ENCODE results near the gene TEX26.

The TEX26 gene

DNA sequence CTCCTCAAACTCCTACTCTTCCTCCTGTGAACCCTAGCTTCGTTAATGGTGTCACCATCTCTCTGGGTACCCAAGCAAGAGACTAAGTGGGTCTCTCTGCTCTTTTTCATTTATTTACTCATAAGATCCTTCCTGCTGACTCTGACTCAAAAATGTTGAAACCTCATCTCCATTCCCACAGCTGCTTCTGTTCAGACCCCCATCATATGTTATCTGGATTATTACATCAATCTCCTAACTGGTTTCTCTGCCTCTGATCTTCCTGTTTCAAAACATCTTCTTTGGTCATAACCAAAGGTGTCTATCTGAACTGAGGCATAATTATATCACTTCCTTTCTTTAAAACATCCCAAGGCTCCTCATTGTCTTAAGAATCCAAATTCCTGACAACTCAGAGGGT is 28.4 kb upstream of the TEX26 start:
- TF ChIP-seq, protein P1, sequence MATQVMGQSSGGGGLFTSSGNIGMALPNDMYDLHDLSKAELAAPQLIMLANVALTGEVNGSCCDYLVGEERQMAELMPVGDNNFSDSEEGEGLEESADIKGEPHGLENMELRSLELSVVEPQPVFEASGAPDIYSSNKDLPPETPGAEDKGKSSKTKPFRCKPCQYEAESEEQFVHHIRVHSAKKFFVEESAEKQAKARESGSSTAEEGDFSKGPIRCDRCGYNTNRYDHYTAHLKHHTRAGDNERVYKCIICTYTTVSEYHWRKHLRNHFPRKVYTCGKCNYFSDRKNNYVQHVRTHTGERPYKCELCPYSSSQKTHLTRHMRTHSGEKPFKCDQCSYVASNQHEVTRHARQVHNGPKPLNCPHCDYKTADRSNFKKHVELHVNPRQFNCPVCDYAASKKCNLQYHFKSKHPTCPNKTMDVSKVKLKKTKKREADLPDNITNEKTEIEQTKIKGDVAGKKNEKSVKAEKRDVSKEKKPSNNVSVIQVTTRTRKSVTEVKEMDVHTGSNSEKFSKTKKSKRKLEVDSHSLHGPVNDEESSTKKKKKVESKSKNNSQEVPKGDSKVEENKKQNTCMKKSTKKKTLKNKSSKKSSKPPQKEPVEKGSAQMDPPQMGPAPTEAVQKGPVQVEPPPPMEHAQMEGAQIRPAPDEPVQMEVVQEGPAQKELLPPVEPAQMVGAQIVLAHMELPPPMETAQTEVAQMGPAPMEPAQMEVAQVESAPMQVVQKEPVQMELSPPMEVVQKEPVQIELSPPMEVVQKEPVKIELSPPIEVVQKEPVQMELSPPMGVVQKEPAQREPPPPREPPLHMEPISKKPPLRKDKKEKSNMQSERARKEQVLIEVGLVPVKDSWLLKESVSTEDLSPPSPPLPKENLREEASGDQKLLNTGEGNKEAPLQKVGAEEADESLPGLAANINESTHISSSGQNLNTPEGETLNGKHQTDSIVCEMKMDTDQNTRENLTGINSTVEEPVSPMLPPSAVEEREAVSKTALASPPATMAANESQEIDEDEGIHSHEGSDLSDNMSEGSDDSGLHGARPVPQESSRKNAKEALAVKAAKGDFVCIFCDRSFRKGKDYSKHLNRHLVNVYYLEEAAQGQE (IDR thresholded peaks at IDR 0.05; ENCODE audit: low read depth), result no peak
- TF ChIP-seq USF1 (IDR thresholded peaks at IDR 0.05), result no peak
- TF ChIP-seq EGR1 (IDR thresholded peaks at IDR 0.05), result no peak
- no peak for TF ChIP-seq ZBTB7A (IDR thresholded peaks at IDR 0.05; ENCODE audit: low read depth)
- no peak for TF ChIP-seq TEAD4 (IDR thresholded peaks at IDR 0.05)
- no peak for TF ChIP-seq EP300 (IDR thresholded peaks at IDR 0.05; ENCODE audit: borderline replicate concordance)
- TF ChIP-seq CREB1 (IDR thresholded peaks at IDR 0.05; ENCODE audit: low read depth), result no peak
- no peak for TF ChIP-seq FOXM1 (IDR thresholded peaks at IDR 0.05; ENCODE audit: borderline replicate concordance, low read depth)
- no peak for TF ChIP-seq TCF12 (IDR thresholded peaks at IDR 0.05; ENCODE audit: low read depth)
- no peak for TF ChIP-seq NFIC (IDR thresholded peaks at IDR 0.05)
- no peak for TF ChIP-seq YY1 (IDR thresholded peaks at IDR 0.05; ENCODE audit: low read depth)

- TF ChIP-seq CREB1 (IDR thresholded peaks at IDR 0.05; ENCODE audit: low read depth), result no peak
- no peak for TF ChIP-seq RAD21 (IDR thresholded peaks at IDR 0.05; ENCODE audit: low read depth)
- TF ChIP-seq FOXM1 (IDR thresholded peaks at IDR 0.05; ENCODE audit: borderline replicate concordance, low read depth), result no peak
- TF ChIP-seq ZBTB7A (IDR thresholded peaks at IDR 0.05; ENCODE audit: low read depth), result no peak
- TF ChIP-seq, protein P2, sequence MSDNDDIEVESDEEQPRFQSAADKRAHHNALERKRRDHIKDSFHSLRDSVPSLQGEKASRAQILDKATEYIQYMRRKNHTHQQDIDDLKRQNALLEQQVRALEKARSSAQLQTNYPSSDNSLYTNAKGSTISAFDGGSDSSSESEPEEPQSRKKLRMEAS (IDR thresholded peaks at IDR 0.05), result no peak
- TF ChIP-seq TAF1 (IDR thresholded peaks at IDR 0.05; ENCODE audit: low read depth), result no peak
- no peak for TF ChIP-seq TEAD4 (IDR thresholded peaks at IDR 0.05)
- no peak for TF ChIP-seq TCF12 (IDR thresholded peaks at IDR 0.05; ENCODE audit: low read depth)
- TF ChIP-seq NFIC (IDR thresholded peaks at IDR 0.05), result no peak
- TF ChIP-seq EGR1 (IDR thresholded peaks at IDR 0.05), result no peak
- TF ChIP-seq USF1 (IDR thresholded peaks at IDR 0.05), result no peak
- no peak for TF ChIP-seq EP300 (IDR thresholded peaks at IDR 0.05; ENCODE audit: borderline replicate concordance)
- TF ChIP-seq, protein P1 (IDR thresholded peaks at IDR 0.05; ENCODE audit: low read depth), result no peak
- no peak for TF ChIP-seq YY1 (IDR thresholded peaks at IDR 0.05; ENCODE audit: low read depth)
- TF ChIP-seq CEBPB (IDR thresholded peaks at IDR 0.05), result no peak
Observed at GRCh38 chr13:30905932-30906383, 26.5 kb upstream of the TEX26 start, which contains the start of gene MEDAG. MEDAG (plus strand) TSS chr13:30906271; CDS start chr13:30906516, 245 bp downstream.

DNA sequence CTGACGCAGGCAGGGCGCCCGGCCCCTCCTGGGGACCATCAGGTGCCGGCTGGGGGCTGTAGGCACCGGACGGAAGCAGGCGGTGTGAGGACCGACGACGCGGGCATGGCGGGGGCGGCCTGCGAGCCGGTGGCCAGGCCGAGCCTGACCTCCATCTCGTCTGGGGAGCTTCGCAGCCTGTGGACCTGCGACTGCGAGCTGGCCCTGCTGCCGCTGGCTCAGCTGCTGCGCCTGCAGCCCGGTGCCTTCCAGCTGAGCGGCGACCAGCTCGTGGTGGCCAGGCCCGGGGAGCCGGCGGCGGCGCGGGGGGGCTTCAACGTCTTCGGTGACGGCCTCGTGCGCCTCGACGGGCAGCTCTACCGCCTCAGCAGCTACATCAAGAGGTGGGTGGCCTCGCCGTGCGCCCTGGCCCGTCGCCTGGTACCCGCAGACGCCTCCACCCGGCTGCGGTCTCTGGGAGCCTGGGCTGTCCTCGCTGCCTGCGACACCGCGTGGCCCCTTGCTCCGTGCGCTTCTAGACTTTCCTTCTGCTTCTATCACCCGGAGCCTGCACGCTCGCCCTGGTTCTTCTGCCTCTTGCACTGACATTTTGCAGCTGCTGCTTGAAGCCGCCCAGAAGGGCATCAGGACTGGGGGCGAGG is 25.9 kb upstream of the TEX26 start:
- TF ChIP-seq TAF1 (IDR thresholded peaks at IDR 0.05; ENCODE audit: low read depth) (no peak), EP300 (IDR thresholded peaks at IDR 0.05; ENCODE audit: borderline replicate concordance) (no peak), USF1 (IDR thresholded peaks at IDR 0.05) (no peak), NFIC (IDR thresholded peaks at IDR 0.05) (no peak), EGR1 (IDR thresholded peaks at IDR 0.05) (no peak), FOXM1 (IDR thresholded peaks at IDR 0.05; ENCODE audit: borderline replicate concordance, low read depth) (no peak), CREB1 (IDR thresholded peaks at IDR 0.05; ENCODE audit: low read depth) (no peak)

DNA sequence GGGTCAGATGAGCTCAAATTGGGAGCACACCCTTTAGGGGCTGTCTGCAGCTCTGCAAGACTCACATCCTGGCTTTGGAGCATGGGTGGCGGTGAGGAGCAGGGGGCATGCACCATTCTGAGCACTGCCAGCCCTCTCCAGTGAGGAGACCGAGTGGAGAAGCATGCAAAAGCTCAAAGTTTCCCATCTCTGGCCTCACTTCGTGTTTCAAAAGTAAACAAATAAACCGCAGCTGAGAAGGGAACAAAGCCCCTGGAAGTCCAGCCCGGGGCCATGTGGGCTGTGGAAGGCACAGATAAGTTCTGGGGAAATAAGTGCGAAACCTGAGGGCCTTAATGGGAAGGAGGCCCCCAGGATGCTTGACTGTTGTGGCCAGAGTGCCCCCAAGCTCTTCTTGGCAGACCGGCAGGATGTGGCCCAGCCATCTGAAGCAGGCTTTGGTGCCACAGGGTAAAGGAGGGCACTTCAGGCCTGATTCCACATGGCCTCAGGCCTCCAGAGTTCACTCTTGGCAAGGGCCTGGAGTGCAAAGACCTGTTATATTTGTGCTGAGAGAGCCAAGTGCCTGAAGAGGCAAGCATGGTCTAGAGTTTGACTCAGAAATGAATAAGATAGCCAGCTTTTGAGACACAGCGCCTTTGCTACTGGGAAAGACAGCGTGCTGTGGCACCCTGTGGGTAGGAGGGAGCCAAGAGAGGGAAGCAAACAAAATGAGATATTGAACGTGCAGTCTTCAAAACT is 25.2 kb upstream of the TEX26 start:
- TF ChIP-seq USF1 (IDR thresholded peaks at IDR 0.05) (no peak), CEBPB (IDR thresholded peaks at IDR 0.05) (no peak), EP300 (IDR thresholded peaks at IDR 0.05; ENCODE audit: borderline replicate concordance) (no peak), YY1 (IDR thresholded peaks at IDR 0.05; ENCODE audit: low read depth) (no peak), TCF12 (IDR thresholded peaks at IDR 0.05; ENCODE audit: low read depth) (no peak), EGR1 (IDR thresholded peaks at IDR 0.05) (no peak), RAD21 (IDR thresholded peaks at IDR 0.05; ENCODE audit: low read depth) (no peak), NFIC (IDR thresholded peaks at IDR 0.05) (no peak), TEAD4 (IDR thresholded peaks at IDR 0.05) (no peak), CREB1 (IDR thresholded peaks at IDR 0.05; ENCODE audit: low read depth) (no peak)
- TF ChIP-seq, protein P1 (IDR thresholded peaks at IDR 0.05; ENCODE audit: low read depth), result no peak
- TF ChIP-seq, protein P2 (IDR thresholded peaks at IDR 0.05), result no peak

Measured in Ishikawa (cell line).